NCI-H2029 (cell line): Measurements from ENCODE around the gene TEKT2.

ENCODE experiments used
- DNase-seq: peaks from one replicate; lab custom pipeline; 2025; lab: John Stamatoyannopoulos, UW

TEKT2 gene

GRCh38 chr1:36106269-36106668, 22.4 kb downstream of the TEKT2 start:
- no peak for DNase-seq

GRCh38 chr1:36107394-36107793, 23.5 kb downstream of the TEKT2 start:
- no peak for DNase-seq

- DNase-seq, result no peak
Observed at GRCh38 chr1:36108314-36108713, 24.4 kb downstream of the TEKT2 start.

- DNase-seq, result no peak
Observed at GRCh38 chr1:36109041-36109679, 25.3 kb downstream of the TEKT2 start.

- no peak for DNase-seq
Observed at GRCh38 chr1:36111151-36111550, 27.3 kb downstream of the TEKT2 start.

- DNase-seq, result no peak
Observed at GRCh38 chr1:36112823-36113222, 28.9 kb downstream of the TEKT2 start.

GRCh38 chr1:36114371-36114770, 30.5 kb downstream of the TEKT2 start:
- no peak for DNase-seq

- DNase-seq, result no peak
Observed at GRCh38 chr1:36115200-36115669, 31.3 kb downstream of the TEKT2 start.

GRCh38 chr1:36115931-36116330, 32.0 kb downstream of the TEKT2 start:
- no peak for DNase-seq

GRCh38 chr1:36116901-36117300, 33.0 kb downstream of the TEKT2 start:
- DNase-seq, result no peak

GRCh38 chr1:36118447-36119204, 34.7 kb downstream of the TEKT2 start:
- no peak for DNase-seq

- DNase-seq, result no peak
Observed at GRCh38 chr1:36119456-36119855, 35.6 kb downstream of the TEKT2 start.

GRCh38 chr1:36122062-36123030, 38.5 kb downstream of the TEKT2 start:
- no peak for DNase-seq

GRCh38 chr1:36123356-36123755, 39.5 kb downstream of the TEKT2 start:
- no peak for DNase-seq

GRCh38 chr1:36124404-36125128, 40.7 kb downstream of the TEKT2 start:
- DNase-seq, result no peak

- DNase-seq, result no peak
Observed at GRCh38 chr1:36125129-36125991, 41.5 kb downstream of the TEKT2 start, which contains the start of gene COL8A2. Gene COL8A2 (minus strand): TSS chr1:36125222. CDS start chr1:36100242, 24,980 bp downstream.

- DNase-seq, result no peak
Observed at GRCh38 chr1:36126005-36126716, 42.3 kb downstream of the TEKT2 start.

GRCh38 chr1:36126797-36127500, 43.1 kb downstream of the TEKT2 start:
- DNase-seq, result no peak
